GM19438 (cell line): ENCODE results near the gene RUNX3.
A peak's percentile ranks its signal among the peaks of the same experiment; 100 is the strongest.

Source experiments
- ATAC-seq: cut with Tn5 transposase; IDR thresholded peaks from one replicate; pipeline ENCODE4 v1.9.1; 2021; ENCODE audit warnings: low read depth; ENCODE audit not compliant: unreplicated experiment

The RUNX3 gene

DNA sequence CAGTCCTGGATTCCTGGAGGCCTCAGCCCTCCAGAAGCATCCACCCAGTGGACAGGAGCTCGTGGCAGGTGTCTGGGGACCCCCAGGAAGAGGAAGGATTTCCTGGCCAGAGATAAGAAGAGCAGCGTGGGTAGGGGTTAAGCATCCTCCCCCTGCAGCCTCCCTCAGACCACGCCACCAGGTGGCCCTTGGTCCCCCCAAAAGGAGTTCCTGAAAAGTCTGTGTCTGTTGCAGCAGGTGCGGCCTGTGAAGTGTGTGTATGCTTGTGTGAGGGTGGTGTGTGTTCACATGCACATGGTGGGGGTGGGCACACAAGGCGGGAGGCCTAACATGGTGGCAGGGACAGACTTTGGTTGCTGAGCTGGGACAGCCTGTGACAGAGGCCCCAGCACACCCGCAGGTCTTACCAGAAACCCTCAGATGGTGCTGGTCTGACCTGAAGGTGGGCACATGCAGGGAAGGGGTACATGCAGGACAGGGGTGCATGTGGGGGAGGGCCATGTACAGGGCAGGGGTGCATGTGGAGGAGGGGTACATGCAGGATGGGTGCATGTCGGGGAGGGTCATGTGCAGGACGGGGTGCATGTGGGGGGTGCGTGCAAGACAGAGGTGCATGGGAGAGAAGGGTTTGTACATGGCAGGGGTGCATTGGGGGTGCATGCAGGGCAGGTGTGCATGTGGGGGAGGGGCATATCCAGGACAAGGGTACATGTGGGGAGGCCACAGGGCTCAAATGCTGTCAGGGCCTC is 18.2 kb upstream of the RUNX3 start:
- no peak for ATAC-seq

GRCh38 chr1:24946861-24947658 is 17.0 kb upstream of the RUNX3 start:
- peak; percentile 76 for ATAC-seq

DNA sequence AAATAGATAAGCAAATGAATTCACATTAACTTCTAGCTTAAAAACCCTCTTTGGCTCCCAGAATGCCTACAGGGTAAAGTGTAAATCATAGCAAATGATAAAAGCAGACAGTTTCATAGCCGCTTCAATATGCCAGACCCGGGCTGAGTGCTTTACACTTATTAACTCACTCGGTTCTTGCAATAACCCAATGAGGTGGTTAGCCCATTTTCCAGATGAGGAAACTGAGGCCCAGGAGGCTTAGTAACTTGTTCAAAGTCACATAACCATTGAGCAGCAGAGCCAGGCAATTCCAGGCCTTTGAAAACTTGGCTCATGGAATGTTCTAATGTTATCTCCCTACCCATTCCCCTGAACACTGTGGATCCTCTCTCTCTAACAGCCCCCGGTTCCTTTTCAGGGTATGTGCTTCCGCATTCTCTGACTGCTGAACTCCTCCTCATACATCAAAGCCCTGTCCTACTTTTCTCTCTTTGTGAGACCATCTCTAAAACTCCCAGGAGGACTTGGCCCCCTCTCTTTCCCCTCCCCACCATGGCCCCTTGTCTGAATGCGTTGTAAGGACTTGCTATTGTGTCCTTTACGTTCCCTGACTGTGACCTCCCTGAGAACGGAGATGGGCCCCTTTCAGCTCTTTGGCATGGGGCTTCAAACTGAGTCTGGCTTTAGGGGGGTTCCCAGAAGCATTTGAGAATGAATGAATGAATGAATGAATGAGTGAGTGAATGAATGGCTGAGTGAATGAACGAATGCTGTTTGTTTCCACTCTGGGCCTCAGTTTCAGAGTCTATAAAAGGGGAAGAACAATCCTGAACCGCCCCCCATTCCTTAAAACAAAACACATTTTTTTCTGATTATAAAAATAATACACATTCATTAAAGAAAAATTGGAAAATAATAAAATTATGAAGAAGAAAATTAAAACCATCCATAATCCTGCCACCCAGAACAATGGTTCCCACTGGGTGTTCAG is 15.6 kb upstream of the RUNX3 start:
- ATAC-seq, result no peak

DNA sequence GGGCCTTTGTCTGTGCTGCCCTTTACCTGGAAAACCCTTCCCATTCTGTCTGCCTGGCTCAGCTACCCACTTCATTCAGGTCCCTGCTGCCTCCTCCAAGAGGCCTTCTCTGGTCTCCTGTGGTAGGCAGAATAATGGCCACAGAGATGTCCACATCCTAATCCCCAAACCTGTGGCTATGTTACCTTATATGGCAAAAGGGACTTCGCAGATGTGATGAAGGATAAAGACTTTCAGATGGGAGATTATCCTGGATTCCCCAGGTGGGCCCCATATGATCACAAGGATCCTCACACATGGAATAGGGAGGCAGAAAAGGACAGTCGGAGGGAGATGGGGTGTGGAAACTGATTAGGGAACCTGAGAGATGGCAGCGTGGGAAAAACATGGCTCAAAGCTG is 14.2 kb upstream of the RUNX3 start:
- no peak for ATAC-seq

DNA sequence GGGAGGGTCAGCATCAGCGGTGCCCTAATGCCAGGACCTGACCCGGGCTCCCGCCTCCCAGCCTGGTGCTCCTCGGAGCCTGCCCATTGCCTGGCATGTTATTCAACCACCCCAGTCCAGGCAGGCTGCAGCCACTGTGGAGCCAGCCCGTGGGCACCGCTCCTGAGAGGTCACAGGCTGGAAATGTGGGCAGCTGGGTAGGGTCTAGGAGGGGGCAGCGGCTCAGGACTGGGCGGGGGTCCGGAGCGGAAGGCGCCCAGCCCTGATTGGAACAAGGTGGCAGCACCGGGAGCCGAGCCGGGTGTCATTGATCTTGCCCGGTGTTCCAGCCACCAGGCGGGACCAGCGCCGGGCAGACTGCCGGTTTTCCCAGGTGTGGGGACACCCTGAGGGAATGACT is 12.7 kb upstream of the RUNX3 start:
- no peak for ATAC-seq

DNA sequence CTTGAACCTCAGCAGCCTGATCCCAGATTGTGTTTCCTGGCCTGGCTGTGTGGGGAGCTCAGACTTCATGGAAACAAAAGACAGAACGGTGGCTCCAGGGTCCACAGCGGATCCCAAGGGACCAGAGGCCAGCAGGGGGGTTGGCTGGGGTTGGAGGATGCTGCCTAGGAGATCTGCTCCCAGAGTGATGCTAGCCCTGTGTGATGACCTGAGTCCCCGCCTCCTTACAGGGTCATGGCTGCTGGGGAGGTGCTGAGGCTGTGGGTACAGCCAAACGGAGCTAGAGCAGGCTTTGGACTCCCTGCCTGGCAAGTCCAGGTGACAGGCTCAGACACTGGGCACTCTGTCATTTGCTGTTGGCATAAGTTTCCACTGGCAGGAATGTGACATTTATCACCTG is 11.5 kb upstream of the RUNX3 start:
- ATAC-seq, result no peak

GRCh38 chr1:24940231-24940630 is 10.2 kb upstream of the RUNX3 start:
- ATAC-seq, result no peak

- no peak for ATAC-seq
Observed at GRCh38 chr1:24939675-24940193, 9.7 kb upstream of the RUNX3 start.

- ATAC-seq, result no peak
Observed at GRCh38 chr1:24939040-24939674, 9.1 kb upstream of the RUNX3 start.

DNA sequence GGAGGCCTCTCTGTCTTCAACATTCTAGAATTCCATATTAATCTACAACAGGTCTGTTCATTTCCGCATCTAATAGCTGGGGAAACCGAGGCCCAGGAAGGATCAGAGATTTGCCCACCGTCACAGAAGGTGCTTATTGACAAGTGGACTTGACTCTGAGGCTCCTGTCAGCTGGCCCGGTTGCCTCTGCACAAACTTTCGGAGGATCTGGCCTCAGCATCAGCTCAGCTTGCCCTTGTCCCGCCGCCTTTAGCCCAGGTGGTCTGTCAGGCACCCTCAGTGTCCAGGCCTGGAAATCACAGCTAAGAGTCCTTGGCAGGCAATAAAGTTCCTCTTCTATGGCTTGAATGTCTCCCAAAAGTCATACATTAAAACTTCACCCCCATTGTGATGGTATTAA is 8.2 kb upstream of the RUNX3 start:
- ATAC-seq, result no peak

DNA sequence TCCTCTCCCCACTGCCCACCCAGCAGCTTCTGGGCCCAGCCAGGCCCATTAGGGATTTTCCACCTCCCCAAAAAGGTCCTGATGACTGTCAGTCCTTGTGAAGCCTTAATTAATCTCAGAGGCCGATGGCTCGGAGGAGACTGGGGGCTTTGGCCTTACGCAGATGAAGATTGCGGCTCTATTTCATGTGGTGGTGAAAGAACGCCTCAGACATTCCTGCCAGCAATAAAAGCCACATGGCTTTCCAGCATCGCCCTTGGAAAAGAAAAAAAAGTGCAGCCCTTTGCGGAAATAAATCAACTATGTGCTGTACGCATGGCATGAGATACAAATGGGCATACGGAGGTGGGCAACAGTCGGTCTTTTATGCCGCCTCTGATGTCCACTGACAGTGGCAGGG is 6.6 kb upstream of the RUNX3 start:
- ATAC-seq, result no peak

DNA sequence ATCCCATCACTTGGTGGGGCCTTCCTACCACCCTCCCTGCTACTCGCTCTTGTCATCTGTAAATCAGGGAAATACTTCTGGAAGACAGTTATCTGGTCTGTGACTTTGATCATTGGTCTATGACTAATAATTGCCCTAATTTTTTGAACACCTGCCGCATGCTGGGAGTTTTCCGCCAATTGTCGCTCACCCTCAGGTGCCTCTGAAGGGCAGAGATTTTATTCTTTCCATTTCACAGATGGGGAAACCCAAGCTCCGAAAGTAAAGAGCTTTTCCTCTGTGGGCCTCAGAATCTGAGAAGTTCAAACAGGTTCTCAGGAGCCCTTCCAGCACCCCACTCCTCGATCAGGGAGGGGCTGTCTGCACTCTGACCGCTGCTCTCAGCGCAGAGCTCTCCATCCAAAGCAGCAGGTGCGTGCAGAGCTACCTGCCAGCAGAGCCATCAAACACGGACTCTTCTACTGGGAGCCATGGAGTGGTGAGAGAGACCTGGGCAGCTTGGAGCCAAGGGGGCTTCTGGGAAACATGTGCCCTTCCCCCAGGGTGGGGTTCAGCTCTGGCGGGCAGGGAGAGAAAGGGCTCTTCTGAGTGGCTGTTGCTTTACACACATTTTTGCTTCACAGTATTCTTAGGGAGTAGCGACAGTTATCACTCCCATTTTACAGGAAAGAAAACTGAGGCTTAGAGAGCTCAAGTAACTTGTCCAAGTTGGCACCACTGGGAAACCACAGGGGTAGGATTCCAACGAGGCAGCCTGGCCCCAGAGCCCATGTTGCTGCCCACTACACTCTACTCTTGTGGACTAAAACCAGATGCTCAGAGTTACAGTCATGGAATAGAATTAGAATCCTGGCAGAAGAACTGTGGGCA is 5.8 kb upstream of the RUNX3 start:
- no peak for ATAC-seq

DNA sequence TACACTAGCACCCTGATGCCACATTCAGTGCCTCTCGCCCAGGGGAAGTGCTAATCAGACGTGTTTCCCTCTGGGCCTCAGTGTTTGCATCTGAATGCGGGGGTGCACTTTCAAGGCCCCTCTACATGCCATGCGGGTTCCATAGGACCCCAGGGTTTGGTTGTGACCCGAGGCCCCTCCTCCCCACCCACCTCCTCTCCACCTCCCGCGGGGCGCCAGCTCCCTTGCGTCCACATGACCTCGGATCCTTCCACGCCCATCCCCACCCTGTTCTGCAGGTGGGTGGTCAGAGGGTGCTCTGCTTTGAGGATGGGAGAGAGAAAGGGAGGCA is 5.1 kb upstream of the RUNX3 start:
- no peak for ATAC-seq

DNA sequence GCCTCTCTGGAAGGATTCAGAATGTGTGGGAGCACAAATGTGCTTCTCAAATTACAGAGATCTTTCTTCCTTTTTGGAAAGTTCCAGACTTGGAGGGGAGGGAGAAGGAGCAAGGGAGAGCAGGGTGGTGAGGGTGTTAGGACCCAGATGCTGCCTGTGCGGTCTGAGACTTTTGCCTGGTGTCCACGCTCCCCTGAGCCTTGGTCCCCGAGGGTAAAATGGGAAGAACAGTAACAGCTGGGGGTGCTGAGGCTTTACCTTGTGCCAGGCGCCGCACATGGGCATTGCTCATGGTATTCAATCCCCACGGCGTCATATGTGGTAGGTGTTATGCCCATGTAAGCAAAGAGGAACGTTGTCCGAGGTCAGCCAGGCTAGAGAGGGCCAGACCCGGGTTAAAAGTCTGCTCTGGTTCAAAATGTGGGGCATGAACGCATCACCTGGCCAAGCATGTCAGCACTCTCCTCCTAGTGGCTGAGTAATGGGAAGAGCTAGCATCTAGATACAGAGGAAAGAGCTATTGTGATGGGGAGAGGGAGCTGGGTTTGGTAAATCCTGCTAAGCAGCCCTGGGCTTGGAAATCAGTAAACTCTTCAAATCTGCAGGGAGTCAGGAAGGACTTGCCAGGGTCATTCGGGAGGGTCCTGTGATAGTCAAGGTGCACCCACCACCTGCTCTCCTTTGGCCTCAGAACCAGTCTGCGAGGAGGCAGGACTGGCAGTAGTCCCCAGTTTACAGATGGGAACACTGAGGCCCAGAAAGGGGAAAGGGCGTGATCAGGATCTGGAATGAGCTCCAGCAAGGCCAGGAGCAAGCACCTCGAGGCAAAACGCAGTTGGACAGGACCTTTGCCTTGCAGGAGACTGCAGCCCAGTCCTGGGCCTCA is 4.5 kb upstream of the RUNX3 start:
- ATAC-seq, result no peak

DNA sequence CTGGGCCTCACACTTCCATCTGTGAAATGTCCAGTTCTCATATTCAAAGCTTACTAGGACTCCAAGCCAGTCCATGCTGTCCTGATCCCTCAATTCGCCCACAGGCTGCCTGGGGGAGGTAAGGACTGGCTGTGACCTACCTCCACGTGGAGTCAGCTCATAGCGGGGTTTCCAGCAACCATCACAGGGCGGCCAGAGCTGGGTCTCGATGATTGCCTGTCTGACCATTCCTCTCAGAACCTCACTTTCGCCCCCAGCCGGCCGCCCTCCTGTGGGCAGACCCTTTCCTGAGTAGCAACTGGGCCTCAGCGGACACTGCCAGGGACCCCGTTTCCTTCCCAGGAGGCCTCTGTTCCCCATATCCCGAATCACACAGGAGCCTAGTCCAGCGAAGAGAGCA is 3.4 kb upstream of the RUNX3 start:
- no peak for ATAC-seq

DNA sequence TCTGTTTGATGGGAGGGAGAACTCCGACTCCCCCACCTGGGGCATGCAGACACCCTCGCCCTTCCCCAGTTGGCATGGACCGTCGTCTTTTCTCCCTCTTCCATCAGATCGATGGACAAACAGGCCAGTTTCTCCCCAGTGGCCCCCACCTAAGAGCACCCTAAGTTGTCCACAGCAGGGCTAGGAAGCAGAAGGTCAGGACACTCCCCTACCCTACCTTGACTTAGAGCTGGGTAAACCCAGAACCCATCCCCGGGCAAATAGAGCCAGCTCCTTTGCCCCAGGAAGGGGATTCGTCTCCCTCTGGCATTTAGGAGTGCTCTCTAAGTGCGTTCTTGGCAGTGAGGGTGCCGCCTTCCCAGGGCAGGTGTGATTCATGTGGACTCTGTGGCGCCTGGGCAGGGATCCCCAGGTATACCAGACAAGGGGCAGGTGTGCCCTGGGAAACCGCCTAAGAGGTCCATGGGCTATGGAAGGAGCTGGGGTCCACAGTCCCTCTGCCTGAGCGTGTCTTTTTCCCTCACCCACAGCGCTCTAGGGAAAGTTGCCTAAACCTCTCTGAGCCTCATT is 2.7 kb upstream of the RUNX3 start:
- no peak for ATAC-seq

- no peak for ATAC-seq
Observed at GRCh38 chr1:24932284-24932683, 2.2 kb upstream of the RUNX3 start.
